GM23248 (cell line): Measurements from ENCODE around the gene LSM3. TPM values are rescaled to one million over a fixed set of nuclear protein-coding genes. Genes with fewer than 3 reads are reported as not detected.

Experiments
- DNase-seq: peaks from one replicate; pipeline ENCODE4 v3.0.0-alpha.2; 2015
- H2AFZ ChIP-seq: fragments of 200-600 bp; sonication (generic); 2 replicates; pipeline ENCODE4 v1.6.1; 2016; ENCODE audit warnings: antibody characterized with exemption
- H3F3A ChIP-seq: fragments of 200-600 bp; sonication (generic); 2 replicates; pipeline ENCODE4 v1.6.1; 2016; ENCODE audit warnings: mild to moderate bottlenecking, antibody characterized with exemption, mixed run types; ENCODE audit not compliant: insufficient read depth
- H3K27ac ChIP-seq: fragments of 200-600 bp; sonication (generic); 2 replicates; pipeline ENCODE4 v1.5.1; 2016; ENCODE audit warnings: mild to moderate bottlenecking
- H3K27me3 ChIP-seq: fragments of 200-600 bp; sonication (generic); replicated peaks from 2 replicates; pipeline ENCODE4 v1.6.1; 2016; ENCODE audit warnings: mild to moderate bottlenecking; ENCODE audit not compliant: insufficient read depth
- H3K36me3 ChIP-seq: fragments of 200-600 bp; sonication (generic); 2 replicates; pipeline ENCODE4 v1.6.1; 2016; ENCODE audit warnings: low read depth, mild to moderate bottlenecking
- H3K4me1 ChIP-seq: fragments of 200-600 bp; sonication (generic); 2 replicates; pipeline ENCODE4 v1.6.1; 2016; ENCODE audit warnings: mild to moderate bottlenecking; ENCODE audit not compliant: insufficient read depth
- H3K4me2 ChIP-seq: fragments of 200-600 bp; sonication (generic); one replicate; pipeline ENCODE4 v1.6.1; 2016; ENCODE audit warnings: mild to moderate bottlenecking; ENCODE audit not compliant: unreplicated experiment
- H3K4me3 ChIP-seq: fragments of 200-600 bp; sonication (generic); 2 replicates; pipeline ENCODE4 v1.5.1; 2016; ENCODE audit warnings: mild to moderate bottlenecking
- H3K79me2 ChIP-seq: fragments of 200-600 bp; sonication (generic); 2 replicates; pipeline ENCODE4 v1.6.1; 2016; ENCODE audit warnings: mild to moderate bottlenecking; ENCODE audit not compliant: insufficient read depth
- H3K9ac ChIP-seq: fragments of 200-600 bp; sonication (generic); 2 replicates; pipeline ENCODE4 v1.6.1; 2016; ENCODE audit warnings: mild to moderate bottlenecking
- H3K9me2 ChIP-seq: fragments of 200-600 bp; sonication (generic); 2 replicates; pipeline ENCODE4 v1.6.1; 2016; ENCODE audit warnings: mixed run types, mild to moderate bottlenecking, moderate library complexity; ENCODE audit not compliant: insufficient read depth
- H3K9me3 ChIP-seq: fragments of 200-600 bp; sonication (generic); one replicate; pipeline ENCODE4 v1.6.1; 2017; ENCODE audit warnings: low read depth
- H4K20me1 ChIP-seq: fragments of 200-600 bp; sonication (generic); 2 replicates; pipeline ENCODE4 v1.6.0; 2016; ENCODE audit not compliant: insufficient read depth
- EZH2 ChIP-seq: fragments of 200-600 bp; sonication (generic); IDR thresholded peaks from 2 replicates; pipeline ENCODE4 v1.6.1; 2018; ENCODE audit warnings: antibody characterized with exemption, mild to moderate bottlenecking; ENCODE audit not compliant: insufficient read depth, poor library complexity, severe bottlenecking
- EZH2phosphoT487 ChIP-seq: fragments of 200-600 bp; sonication (generic); IDR thresholded peaks from 2 replicates; pipeline ENCODE4 v1.6.1; 2018; ENCODE audit warnings: antibody characterized with exemption, moderate library complexity, mild to moderate bottlenecking, low read depth; ENCODE audit not compliant: insufficient read depth
- WGBS, 2 experiments: methylation state at CpG; one replicate each; pipeline ENCODE4 v1.1.6; 2015 to 2017; ENCODE audit warnings: low lambda C conversion rate in 2 of 2, low coverage in 1 of 2; ENCODE audit errors: missing lambda C conversion rate in 2 of 2; 5-methylcytosine and 5-hydroxymethylcytosine counted together
- in situ Hi-C: fragments of 300-500 bp; cut with MboI; formaldehyde crosslinking; loops from 2 replicates; pipeline ENCODE4 v1.15.0; 2020
- polyA plus RNA-seq: library from polyadenylated mRNA; unstranded; fragments of >200 nt; fragmentation: Nextera tagmentation; extraction: Ambion mirVana; gene quantifications from 2 replicates; pipeline ENCODE4 v1.2.1, GENCODE V29; 2016
- total RNA-seq: library from RNA; depleted of rRNA; stranded (reverse); fragments of >200 nt; shearing (Covaris generic); gene quantifications from 2 replicates; pipeline ENCODE4 v1.2.3, GENCODE V29; 2014

The LSM3 gene
- total and polyA plus RNA-seq, 2 experiments from 2014 or later, result 9.4 to 32.3 TPM

GRCh38 chr3:14141144-14141543 lies 37.5 kb upstream of the LSM3 start:
- peaks cover 66% of the 10 kb centered on the region for H3F3A ChIP-seq
- no peaks in the 10 kb centered on the region for H3K27me3 ChIP-seq
- no peak overlapping the region for H3K4me2 ChIP-seq
- H3K9me2 ChIP-seq, result no peaks in the 10 kb centered on the region
- peak; percentile 47 for DNase-seq
- H3K9ac ChIP-seq, result no peak overlapping the region
- no peak overlapping the region for H2AFZ ChIP-seq
- H3K9me3 ChIP-seq, result no peaks in the 10 kb centered on the region
- no peaks in the 10 kb centered on the region for H3K79me2 ChIP-seq
- TF ChIP-seq EZH2, result no peak
- TF ChIP-seq EZH2phosphoT487, result no peak
- peak overlapping the region; percentile 100 for H3K27ac ChIP-seq
- H3K36me3 ChIP-seq, result peaks cover 15% of the 10 kb centered on the region; the same call in 1 of the 2 replicates
- H3K4me1 ChIP-seq, result peaks cover 66% of the 10 kb centered on the region
- no peaks in the 10 kb centered on the region for H4K20me1 ChIP-seq
- WGBS, 2 experiments, result 39 to 69% methylated on average over 2 of the region's 2 CpGs
- no peak overlapping the region for H3K4me3 ChIP-seq
- in situ Hi-C loops, result no loop called here

- no peaks in the 10 kb centered on the region for H3K9me2 ChIP-seq
- no peaks in the 10 kb centered on the region for H3K79me2 ChIP-seq
- no peaks in the 10 kb centered on the region for H3K27me3 ChIP-seq
- H3K27ac ChIP-seq, result peak overlapping the region; percentile 100
- peaks cover 63% of the 10 kb centered on the region for H3K4me1 ChIP-seq
- peak overlapping the region; percentile 80 for H3K4me2 ChIP-seq
- in situ Hi-C loops, result no loop called here
- WGBS, 2 experiments, result 69 to 73% methylated on average over 19 of the region's 19 CpGs
- peaks cover 72% of the 10 kb centered on the region for H3F3A ChIP-seq
- no peak overlapping the region for H2AFZ ChIP-seq
- peak overlapping the region; percentile 95 for H3K9ac ChIP-seq
- H3K36me3 ChIP-seq, result peaks cover 12% of the 10 kb centered on the region; the same call in 1 of the 2 replicates
- H3K9me3 ChIP-seq, result no peaks in the 10 kb centered on the region
- DNase-seq, result peak; percentile 63
- TF ChIP-seq EZH2phosphoT487 (no peak), EZH2 (no peak)
- H4K20me1 ChIP-seq, result no peaks in the 10 kb centered on the region
- no peak overlapping the region for H3K4me3 ChIP-seq
Measured at GRCh38 chr3:14141602-14142341, 36.8 kb upstream of the LSM3 start.

GRCh38 chr3:14142567-14143270 lies 35.9 kb upstream of the LSM3 start:
- TF ChIP-seq EZH2 (no peak), EZH2phosphoT487 (no peak)
- Histone ChIP-seq H3K4me2 (peak overlapping the region; percentile 80), H3K79me2 (no peaks in the 10 kb centered on the region), H3K4me3 (no peak overlapping the region; the same call in 1 of the 2 replicates), H3K9me3 (no peaks in the 10 kb centered on the region), H3K9me2 (no peaks in the 10 kb centered on the region), H3K27ac (peak overlapping the region; percentile 100), H3K4me1 (peaks cover 58% of the 10 kb centered on the region), H3K9ac (peak overlapping the region; percentile 95), H3K36me3 (peaks cover 13% of the 10 kb centered on the region; the same call in 1 of the 2 replicates), H2AFZ (no peak overlapping the region), H4K20me1 (no peaks in the 10 kb centered on the region), H3K27me3 (no peaks in the 10 kb centered on the region), H3F3A (peaks cover 77% of the 10 kb centered on the region)
- in situ Hi-C loops, result no loop called here
- no peak for DNase-seq
- WGBS, 2 experiments, result 61% methylated on average over 8 of the region's 8 CpGs

GRCh38 chr3:14143271-14144225 lies 35.1 kb upstream of the LSM3 start:
- Histone ChIP-seq H3K9ac (peak overlapping the region; percentile 95), H3K4me2 (peak overlapping the region; percentile 80), H3F3A (peaks cover 77% of the 10 kb centered on the region), H3K36me3 (peaks cover 11% of the 10 kb centered on the region; the same call in 1 of the 2 replicates), H4K20me1 (no peaks in the 10 kb centered on the region), H3K27ac (peak overlapping the region; percentile 100), H3K9me2 (no peaks in the 10 kb centered on the region), H3K4me3 (peak overlapping the region; percentile 60), H3K9me3 (no peaks in the 10 kb centered on the region), H3K79me2 (no peaks in the 10 kb centered on the region), H3K4me1 (peaks cover 58% of the 10 kb centered on the region), H3K27me3 (no peaks in the 10 kb centered on the region), H2AFZ (no peak overlapping the region)
- TF ChIP-seq EZH2phosphoT487 (no peak), EZH2 (no peak)
- WGBS, 2 experiments, result 0 to 1% methylated on average over 7 of the region's 7 CpGs
- in situ Hi-C loops, result no loop called here
- DNase-seq, result peak; percentile 95
